HG03439 (cell line): ENCODE results near the gene PHYHIPL.

Experiments
- ATAC-seq: cut with Tn5 transposase; IDR thresholded peaks from one replicate; pipeline ENCODE4 v1.9.1; 2021; ENCODE audit warnings: mild to moderate bottlenecking, moderate library complexity; ENCODE audit not compliant: unreplicated experiment

Gene PHYHIPL

DNA sequence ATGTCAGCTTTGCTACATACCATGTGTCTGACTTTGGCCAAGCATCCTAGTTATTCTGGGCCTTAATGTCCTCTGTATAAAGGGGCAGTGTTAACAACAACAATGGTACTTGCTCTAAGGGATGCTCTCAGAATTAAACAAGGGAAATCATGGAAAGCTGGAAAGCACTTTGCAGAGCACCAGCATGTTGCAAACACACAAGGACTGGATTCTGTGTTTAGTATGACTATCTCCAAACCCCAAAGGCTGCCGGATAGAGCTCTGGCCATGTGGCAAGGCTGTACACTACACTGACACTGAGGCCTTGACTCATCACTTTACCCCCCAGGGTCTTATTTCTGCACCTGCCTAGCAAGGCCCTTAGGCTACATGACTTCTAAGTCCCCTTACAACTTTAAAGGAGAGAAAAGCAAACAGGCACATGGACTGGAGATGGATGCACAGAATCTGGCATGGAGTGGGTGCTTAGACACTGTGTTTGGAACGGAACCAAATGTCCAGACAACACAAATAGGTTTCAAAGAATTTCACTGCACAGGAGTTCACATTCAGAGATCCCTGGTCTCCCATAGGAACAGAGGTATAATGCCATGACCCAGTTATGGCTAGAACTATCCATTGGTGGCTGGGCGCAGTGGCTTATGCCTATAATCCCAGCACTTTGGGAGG lies 111.3 kb downstream of the PHYHIPL start:
- no peak for ATAC-seq

DNA sequence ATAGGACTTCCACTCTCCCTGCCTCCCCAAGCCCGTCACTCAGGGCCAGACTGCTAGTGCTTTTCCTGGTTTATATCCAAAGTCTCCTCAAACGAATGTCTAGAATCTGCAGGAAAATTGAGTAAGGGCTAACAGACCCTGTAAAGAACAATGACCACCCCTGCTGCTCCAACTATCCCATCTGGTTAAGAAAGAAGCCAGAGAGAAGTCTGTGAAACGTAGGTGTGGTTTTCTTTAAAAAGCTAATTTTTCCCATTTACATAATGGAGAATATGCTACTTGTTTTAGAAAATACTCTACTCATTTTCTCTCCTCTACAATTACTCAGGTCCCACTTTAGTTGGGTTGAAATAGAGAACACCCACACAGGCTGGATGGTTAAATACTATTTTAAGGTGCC lies 113.4 kb downstream of the PHYHIPL start:
- no peak for ATAC-seq

DNA sequence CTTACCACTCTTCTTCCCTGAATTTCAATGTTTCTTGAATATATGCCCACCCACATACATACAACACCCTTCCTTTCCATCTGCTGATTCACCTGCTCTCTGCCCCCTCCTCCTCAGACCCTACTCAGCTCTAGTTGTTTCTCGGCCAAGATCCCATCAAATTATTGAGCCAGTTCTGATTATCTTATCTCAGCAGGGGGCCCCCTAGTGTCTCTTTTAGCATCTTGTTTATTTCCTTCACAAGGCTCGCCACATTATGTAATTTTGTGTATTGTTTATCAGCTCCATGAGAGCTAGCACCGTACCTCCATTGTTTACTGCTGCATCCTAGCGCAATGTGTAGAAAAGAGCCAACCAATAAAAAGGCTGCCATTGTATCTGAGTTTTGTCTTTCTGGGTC lies 114.0 kb downstream of the PHYHIPL start:
- no peak for ATAC-seq
